HG02885 (cell line): ENCODE measurements around the gene NDUFA6.
A peak's percentile ranks its signal among the peaks of the same experiment; 100 is the strongest.
"Not testable (repeated sequence)": the region's sequence is repeated elsewhere in the genome, so short reads cannot be mapped to it uniquely, and the experiment has no call there.

Experiments
- ATAC-seq: cut with Tn5 transposase; IDR thresholded peaks from one replicate; pipeline ENCODE4 v1.9.1; 2021; ENCODE audit warnings: mild to moderate bottlenecking; ENCODE audit not compliant: unreplicated experiment, poor library complexity

Gene NDUFA6

DNA sequence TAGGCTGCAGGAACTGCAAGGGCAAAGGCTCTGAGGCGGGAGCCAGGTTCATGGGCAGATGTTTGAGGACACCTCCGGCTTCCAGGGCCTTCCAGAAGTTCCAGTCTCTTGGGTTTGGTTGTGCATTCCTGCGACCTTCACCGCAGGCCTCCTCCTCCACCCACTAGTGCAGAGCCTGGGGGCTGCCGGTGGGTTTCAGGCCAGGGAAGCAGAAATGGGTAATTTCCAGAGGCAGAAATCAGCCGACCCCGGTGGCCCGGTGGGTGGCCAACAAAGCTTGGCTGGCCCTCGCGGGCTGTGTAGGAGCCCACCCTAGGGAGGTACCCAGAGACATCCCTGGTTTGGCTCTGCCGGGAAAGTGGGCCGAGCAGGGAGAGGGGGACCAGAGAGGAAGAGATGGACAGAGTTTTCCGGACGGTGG lies 16.9 kb downstream of the NDUFA6 start:
- no peak for ATAC-seq

DNA sequence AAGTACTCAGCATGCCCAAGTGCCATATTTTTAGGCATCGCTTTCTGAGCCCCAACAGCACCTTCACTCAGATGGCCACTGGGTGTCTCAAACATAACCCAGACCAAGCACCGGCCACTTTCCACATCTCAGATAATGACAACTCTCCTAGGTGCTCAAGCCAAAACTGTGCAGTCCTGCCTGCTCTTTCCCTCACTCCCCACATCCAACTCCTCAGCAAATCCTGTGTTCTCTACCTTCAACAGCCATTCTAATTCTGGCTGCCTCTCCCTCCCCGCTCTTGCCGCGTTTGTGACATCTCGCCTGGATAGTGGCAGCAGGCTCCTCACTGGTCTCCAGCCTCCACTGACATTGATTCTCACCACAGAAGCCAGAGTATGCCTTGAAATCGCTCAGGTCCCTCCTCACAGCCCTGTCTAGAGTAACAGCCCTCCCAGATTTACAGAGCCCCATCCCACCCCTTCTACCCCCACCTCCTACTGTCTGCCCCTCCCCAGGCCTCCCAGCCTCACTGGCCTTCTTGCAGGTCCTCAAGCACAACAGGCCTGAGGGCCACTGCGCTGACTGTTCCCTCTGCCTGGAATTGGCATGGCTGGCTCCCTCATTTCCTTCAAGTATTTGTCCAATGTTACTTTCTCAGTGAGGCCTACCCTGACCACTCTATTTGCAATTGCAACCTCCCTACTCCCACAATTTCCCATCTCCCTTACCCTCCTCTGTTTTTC lies 17.8 kb downstream of the NDUFA6 start:
- ATAC-seq: no peak

- not testable (repeated sequence) for ATAC-seq
Measured at GRCh38 chr22:42071508-42071907, 19.1 kb downstream of the NDUFA6 start.

GRCh38 chr22:42070517-42071422 lies 19.8 kb downstream of the NDUFA6 start, which contains the start of gene NAGA:
Gene NAGA (minus strand): TSS chr22:42070812. CDS start chr22:42070297, 515 bp downstream.
- peak; percentile 93 for ATAC-seq

DNA sequence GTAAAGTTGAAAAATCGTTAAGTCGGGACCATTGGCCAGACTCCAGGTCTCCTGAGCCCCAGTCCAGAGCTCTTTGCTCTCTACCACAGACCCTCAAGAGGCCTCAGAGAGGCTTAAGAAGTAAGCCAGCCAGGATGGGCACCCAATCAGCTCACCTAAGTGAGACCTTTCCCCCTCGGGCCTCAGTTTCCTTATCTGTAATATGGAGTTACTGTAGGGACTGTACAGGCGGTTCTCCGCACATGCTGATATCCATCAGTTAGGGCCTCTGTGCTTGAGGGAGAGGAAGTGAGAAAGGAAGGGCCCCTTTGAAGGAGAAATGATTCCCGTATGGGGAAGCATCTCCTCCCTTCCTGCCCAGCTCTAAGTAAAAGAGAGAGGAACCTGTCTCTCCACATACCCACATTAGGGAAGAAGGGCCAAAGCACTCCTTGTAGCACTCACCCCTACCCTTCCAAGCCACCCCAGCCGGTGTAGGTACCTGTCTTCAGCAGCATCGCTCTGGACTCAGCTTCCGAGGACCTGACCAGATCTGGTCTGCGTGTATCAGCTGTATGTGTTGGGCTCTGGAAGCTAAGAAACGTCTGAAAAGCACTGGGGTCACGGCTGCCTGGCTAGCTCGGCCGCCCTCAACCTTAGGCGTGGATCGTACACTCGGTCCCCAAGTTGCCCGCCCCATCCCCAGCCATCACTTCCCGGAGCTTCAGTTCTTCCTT lies 20.6 kb downstream of the NDUFA6 start:
- peak; percentile 16 for ATAC-seq

- ATAC-seq: no peak
Measured at GRCh38 chr22:42068291-42068690, 22.3 kb downstream of the NDUFA6 start.

GRCh38 chr22:42067671-42068251 lies 22.8 kb downstream of the NDUFA6 start:
- ATAC-seq: no peak

DNA sequence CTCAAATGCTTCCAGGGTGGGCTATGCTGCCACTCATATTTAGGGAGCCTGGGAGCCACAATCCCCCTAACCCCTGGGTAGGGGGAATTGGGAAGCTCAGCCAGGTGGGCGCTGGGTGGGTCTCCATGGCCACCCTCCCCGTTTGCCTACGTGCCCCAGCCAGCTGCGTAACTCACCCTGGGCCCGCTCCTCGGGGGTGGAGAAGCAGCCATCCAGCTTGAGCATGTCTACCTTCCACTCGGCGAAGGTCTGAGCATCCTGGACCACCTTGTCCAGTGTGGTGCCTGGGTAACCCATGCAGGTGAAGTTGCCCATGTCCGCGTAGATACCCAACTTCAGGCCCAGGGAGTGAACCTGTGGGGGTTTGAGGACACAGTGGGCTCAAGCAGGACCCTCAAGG lies 23.6 kb downstream of the NDUFA6 start:
- ATAC-seq: no peak

GRCh38 chr22:42066126-42066761 lies 24.3 kb downstream of the NDUFA6 start:
- no peak for ATAC-seq

GRCh38 chr22:42065438-42066125 lies 25.0 kb downstream of the NDUFA6 start:
- no peak for ATAC-seq

DNA sequence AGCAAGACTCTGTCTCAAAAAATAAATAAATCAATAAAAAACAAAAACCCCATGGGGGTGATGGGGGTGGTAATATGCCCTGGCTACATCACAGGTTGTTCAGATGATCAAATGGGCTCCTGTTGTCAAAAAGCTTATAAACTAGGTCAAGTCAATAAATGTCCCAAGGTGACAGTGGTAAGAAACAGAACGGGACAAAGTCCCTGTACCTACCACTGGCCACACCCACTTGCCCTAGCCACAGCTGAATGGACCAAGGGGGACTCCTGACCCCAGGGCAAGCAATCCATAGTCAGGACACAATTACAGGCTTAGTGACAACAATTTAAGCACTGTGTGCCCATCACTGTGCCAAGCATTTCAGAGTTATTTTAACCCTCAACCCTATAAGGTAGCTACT lies 25.9 kb downstream of the NDUFA6 start:
- ATAC-seq: no peak

DNA sequence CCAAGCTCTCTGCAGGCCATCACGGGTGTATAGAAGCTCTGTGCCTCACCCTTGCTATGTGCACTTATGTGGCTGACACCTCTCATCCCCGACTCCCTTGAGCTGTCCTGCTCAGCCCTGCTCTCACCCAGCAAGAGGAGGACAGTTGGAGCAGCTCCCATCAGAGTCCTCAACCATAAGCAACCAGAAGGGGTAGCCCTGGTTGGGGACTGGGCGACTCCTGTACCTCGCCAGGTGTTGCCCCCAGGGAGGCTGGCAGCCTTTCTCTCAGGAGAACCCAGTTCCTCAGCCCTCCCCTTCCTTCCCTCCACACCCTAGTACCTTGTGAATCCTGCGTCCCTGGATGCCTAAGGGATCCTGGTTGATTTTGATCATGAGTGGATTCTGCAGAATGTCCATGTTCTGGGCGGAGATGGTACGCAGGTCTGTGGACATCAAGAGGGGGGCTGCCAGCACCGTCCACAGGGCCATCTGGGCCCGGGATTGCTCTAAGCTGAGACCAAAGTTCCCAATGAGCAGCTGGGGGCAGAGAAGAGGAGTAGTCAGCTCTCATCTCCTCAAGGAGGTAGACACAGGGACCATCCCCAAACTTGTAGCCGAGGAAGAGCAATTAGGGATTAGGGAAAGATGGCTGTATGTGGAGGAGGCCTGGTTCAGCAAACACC lies 27.9 kb downstream of the NDUFA6 start:
- no peak for ATAC-seq

GRCh38 chr22:42061041-42061440 lies 29.5 kb downstream of the NDUFA6 start:
- no peak for ATAC-seq

GRCh38 chr22:42060489-42060888 lies 30.1 kb downstream of the NDUFA6 start:
- ATAC-seq: no peak

DNA sequence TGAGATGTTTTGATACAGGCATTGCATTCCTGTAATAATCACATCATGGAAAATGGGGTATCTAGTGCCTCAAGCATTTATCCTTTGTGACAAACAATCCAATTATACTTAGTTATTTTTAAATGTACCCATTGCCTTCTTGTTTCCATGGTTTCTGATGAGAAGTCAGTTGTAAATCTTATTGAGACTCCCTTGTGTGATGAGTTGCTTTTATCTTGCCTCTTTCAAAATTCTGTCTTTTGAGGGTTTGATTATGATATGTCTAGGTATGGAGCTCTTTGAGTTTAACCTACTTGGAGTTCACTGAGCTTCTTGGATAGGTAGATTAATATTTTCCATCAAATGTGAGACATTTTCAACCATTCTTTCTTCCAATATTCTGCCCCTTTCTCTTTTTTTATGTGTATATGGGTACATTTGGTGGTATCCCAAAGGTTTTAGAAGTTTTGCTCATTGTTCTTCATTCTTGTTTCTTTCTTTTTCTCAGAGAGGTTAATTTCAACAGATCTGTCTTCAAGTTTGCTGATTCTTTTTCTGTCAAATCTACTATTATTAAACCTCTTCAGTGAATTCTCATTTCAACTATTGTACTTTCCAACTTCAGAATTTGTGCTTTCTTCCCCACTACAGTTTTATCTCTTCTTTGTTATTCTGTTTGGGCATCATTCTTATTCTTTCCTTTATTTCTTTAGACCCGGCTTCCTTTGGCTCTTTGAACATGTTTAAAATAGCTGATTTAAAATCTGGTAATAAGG lies 33.6 kb downstream of the NDUFA6 start:
- no peak for ATAC-seq

DNA sequence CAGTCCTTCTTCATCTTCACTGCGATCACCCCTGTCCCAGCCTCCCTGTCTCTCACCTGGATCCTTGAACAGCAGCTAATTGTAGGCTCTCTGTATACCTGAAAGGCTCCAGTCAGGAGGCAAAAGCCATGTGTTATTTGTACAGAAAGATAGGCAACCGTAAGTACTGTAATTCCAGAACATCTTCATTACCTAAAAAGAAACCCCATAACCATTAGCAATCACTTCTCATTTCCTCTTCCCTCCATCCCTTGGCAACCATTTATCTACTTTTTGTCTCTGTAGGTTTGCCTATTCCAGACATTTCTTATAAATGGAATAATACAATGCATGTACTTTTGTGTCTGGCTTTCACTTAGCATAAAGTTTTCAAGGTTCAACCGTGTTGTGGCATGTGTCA lies 37.8 kb downstream of the NDUFA6 start:
- ATAC-seq: no peak

- no peak for ATAC-seq
Measured at GRCh38 chr22:42050641-42051180, 39.9 kb downstream of the NDUFA6 start.

DNA sequence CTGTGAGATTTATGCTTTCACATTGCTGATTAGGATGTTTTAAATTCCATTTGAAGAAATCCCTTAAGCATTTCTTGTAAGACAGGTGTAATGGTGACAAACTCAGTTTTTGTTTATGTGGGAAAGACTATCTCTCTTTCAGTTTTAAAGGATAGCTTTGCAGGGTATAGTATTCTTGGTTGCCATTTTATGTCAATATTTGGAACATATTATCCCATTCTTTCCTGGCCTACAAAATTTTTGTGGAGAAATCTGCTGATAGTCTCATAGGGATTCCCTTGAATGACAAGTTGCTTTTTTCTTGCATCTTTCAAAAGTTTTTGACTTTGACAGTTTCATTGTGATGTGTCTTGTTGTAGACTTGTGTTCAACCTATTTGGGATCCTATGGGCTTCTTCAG lies 48.8 kb downstream of the NDUFA6 start:
- no peak for ATAC-seq
